Astrocyte (in vitro differentiated cells and primary cell): ENCODE data around the gene UTP11. TPM values are rescaled to one million over a fixed set of nuclear protein-coding genes. Genes with fewer than 3 reads are reported as not detected.
A peak's percentile ranks its signal among the peaks of the same experiment; 100 is the strongest.

ENCODE experiments used
- DNase-seq: peaks from one replicate; pipeline ENCODE4 v3.0.0-alpha.2; 2010; ENCODE audit warnings: low read depth
- FAIRE-seq: peaks from 2 replicates; lab custom pipeline; 2011; peaks lifted over from hg19 to GRCh38; lab: Jason Lieb, UNC
- H2AFZ ChIP-seq: 2 replicates; pipeline ENCODE4 v1.6.0; 2012; ENCODE audit warnings: low read depth, low read length, inconsistent platforms
- H3K27ac ChIP-seq: 2 replicates; pipeline ENCODE4 v1.5.1; 2011; ENCODE audit warnings: low read depth, low read length, inconsistent platforms
- H3K27me3 ChIP-seq: 2 replicates; pipeline ENCODE4 v1.6.0; 2011; ENCODE audit warnings: low read length, inconsistent platforms; ENCODE audit not compliant: insufficient read depth
- H3K36me3 ChIP-seq: 2 replicates; pipeline ENCODE4 v1.5.1; 2011; ENCODE audit warnings: low read length, inconsistent platforms; ENCODE audit not compliant: insufficient read depth
- H3K4me1 ChIP-seq: 2 replicates; pipeline ENCODE4 v1.5.1; 2011; ENCODE audit warnings: low read length, inconsistent platforms; ENCODE audit not compliant: insufficient read depth
- H3K4me2 ChIP-seq: 2 replicates; pipeline ENCODE4 v1.6.0; 2012; ENCODE audit warnings: low read length, inconsistent platforms
- H3K4me3 ChIP-seq: 2 replicates; pipeline ENCODE4 v1.5.1; 2011; ENCODE audit warnings: low read depth, mild to moderate bottlenecking, low read length, inconsistent platforms; ENCODE audit not compliant: insufficient read depth
- H3K79me2 ChIP-seq: 2 replicates; pipeline ENCODE4 v1.6.0; 2012; ENCODE audit warnings: mild to moderate bottlenecking, low read length, inconsistent platforms; ENCODE audit not compliant: insufficient read depth
- H3K9ac ChIP-seq: 2 replicates; pipeline ENCODE4 v1.6.0; 2012; ENCODE audit warnings: mild to moderate bottlenecking, low read length, inconsistent platforms
- H3K9me3 ChIP-seq: 2 replicates; pipeline ENCODE4 v1.5.1; 2012; ENCODE audit warnings: low read depth, mild to moderate bottlenecking, low read length, inconsistent platforms; ENCODE audit not compliant: insufficient read depth
- H4K20me1 ChIP-seq: 2 replicates; pipeline ENCODE4 v1.6.0; 2012; ENCODE audit warnings: low read length, inconsistent platforms; ENCODE audit not compliant: insufficient read depth
- H3K27ac Mint-ChIP-seq: one replicate; pipeline ENCODE4 v1.8.0; 2021; ENCODE audit warnings: mild to moderate bottlenecking, mixed read lengths; ENCODE audit not compliant: unreplicated experiment
- H3K27me3 Mint-ChIP-seq: one replicate; pipeline ENCODE4 v1.8.0; 2021; ENCODE audit warnings: low read depth, mixed read lengths; ENCODE audit not compliant: unreplicated experiment
- H3K36me3 Mint-ChIP-seq: one replicate; pipeline ENCODE4 v1.8.0; 2021; ENCODE audit warnings: low read depth, mixed read lengths; ENCODE audit not compliant: unreplicated experiment
- H3K4me1 Mint-ChIP-seq: one replicate; pipeline ENCODE4 v1.8.0; 2021; ENCODE audit warnings: low read depth, mixed read lengths; ENCODE audit not compliant: unreplicated experiment
- H3K4me3 Mint-ChIP-seq: one replicate; pipeline ENCODE4 v1.8.0; 2021; ENCODE audit warnings: mild to moderate bottlenecking, moderate library complexity, mixed read lengths; ENCODE audit not compliant: unreplicated experiment
- H3K9me3 Mint-ChIP-seq: one replicate; pipeline ENCODE4 v1.8.0; 2021; ENCODE audit warnings: mild to moderate bottlenecking, mixed read lengths; ENCODE audit not compliant: unreplicated experiment
- EZH2 ChIP-seq: IDR thresholded peaks from 2 replicates; pipeline ENCODE4 v1.6.1; 2012; ENCODE audit warnings: mild to moderate bottlenecking, low read length, inconsistent platforms; ENCODE audit not compliant: insufficient read depth
- total RNA-seq: library from RNA; stranded (reverse); gene quantifications from 2 replicates; pipeline ENCODE4 v1.2.1, GENCODE V29; 2021
- TF ChIP-seq, protein P1 (sequence below): IDR thresholded peaks from 2 replicates; pipeline ENCODE4 v1.5.1; 2011; ENCODE audit warnings: low read depth, mild to moderate bottlenecking, inconsistent platforms, low read length, moderate library complexity; ENCODE audit not compliant: insufficient read depth

The UTP11 gene
- total RNA-seq, 1 donor from 2014 or later = 42.6 TPM

- Histone ChIP-seq H3K4me3 (no peak overlapping the region), H3K9ac (no peak overlapping the region), H3K27ac (no peak overlapping the region), H3K4me1 (no peaks in the 10 kb centered on the region), H3K27me3 (no peaks in the 10 kb centered on the region), H3K79me2 (peaks cover 16% of the 10 kb centered on the region), H2AFZ (no peak overlapping the region), H3K36me3 (peaks cover 67% of the 10 kb centered on the region), H3K4me2 (no peak overlapping the region), H3K9me3 (no peaks in the 10 kb centered on the region), H4K20me1 (peaks cover 20% of the 10 kb centered on the region)
- TF ChIP-seq EZH2 = no peak
- TF ChIP-seq, protein P1, sequence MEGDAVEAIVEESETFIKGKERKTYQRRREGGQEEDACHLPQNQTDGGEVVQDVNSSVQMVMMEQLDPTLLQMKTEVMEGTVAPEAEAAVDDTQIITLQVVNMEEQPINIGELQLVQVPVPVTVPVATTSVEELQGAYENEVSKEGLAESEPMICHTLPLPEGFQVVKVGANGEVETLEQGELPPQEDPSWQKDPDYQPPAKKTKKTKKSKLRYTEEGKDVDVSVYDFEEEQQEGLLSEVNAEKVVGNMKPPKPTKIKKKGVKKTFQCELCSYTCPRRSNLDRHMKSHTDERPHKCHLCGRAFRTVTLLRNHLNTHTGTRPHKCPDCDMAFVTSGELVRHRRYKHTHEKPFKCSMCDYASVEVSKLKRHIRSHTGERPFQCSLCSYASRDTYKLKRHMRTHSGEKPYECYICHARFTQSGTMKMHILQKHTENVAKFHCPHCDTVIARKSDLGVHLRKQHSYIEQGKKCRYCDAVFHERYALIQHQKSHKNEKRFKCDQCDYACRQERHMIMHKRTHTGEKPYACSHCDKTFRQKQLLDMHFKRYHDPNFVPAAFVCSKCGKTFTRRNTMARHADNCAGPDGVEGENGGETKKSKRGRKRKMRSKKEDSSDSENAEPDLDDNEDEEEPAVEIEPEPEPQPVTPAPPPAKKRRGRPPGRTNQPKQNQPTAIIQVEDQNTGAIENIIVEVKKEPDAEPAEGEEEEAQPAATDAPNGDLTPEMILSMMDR = no peak
- no peak overlapping the region for H3K4me3 Mint-ChIP-seq
- FAIRE-seq (no peak), DNase-seq (no peak)
- peaks cover 2% of the 10 kb centered on the region for H3K4me1 Mint-ChIP-seq
- H3K36me3 Mint-ChIP-seq = peaks cover 21% of the 10 kb centered on the region
- H3K9me3 Mint-ChIP-seq = no peaks in the 10 kb centered on the region
- H3K27me3 Mint-ChIP-seq = no peaks in the 10 kb centered on the region
- no peak overlapping the region for H3K27ac Mint-ChIP-seq
Observed at GRCh38 chr1:37983546-37983945, 29.0 kb upstream of the UTP11 start.

DNA sequence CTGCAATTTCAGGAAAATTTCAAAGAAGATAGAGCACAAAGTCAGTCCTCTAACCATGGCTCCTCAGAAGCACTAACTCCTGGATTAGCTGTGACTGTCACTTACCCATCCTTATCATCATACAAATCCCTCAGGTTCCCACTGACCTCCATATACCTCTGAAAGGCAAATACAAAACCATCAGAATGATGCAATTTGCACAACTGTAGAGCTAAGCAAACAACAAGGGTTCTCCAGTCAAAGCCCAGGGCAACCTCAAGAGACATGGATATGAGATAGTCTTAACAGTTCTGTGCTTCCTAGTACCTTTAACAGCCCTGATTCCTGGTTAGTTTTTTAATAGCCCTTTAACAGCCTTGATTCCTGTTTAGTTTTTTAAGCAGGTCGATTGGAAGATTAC, 24.9 kb upstream of the UTP11 start:
- peak overlapping the region; percentile 0 for H3K9ac ChIP-seq
- peaks cover 2% of the 10 kb centered on the region for H3K4me1 ChIP-seq
- no peaks in the 10 kb centered on the region for H3K27me3 Mint-ChIP-seq
- H3K36me3 Mint-ChIP-seq = peaks cover 10% of the 10 kb centered on the region
- H3K4me1 Mint-ChIP-seq = peaks cover 5% of the 10 kb centered on the region
- FAIRE-seq (no peak), DNase-seq (no peak)
- peaks cover 32% of the 10 kb centered on the region for H4K20me1 ChIP-seq
- H3K4me3 ChIP-seq = no peak overlapping the region
- no peaks in the 10 kb centered on the region for H3K27me3 ChIP-seq
- peaks cover 33% of the 10 kb centered on the region for H3K36me3 ChIP-seq
- peaks cover 30% of the 10 kb centered on the region for H3K79me2 ChIP-seq
- TF ChIP-seq, protein P1 = no peak
- TF ChIP-seq EZH2 = no peak
- no peak overlapping the region for H2AFZ ChIP-seq
- H3K27ac ChIP-seq = no peak overlapping the region
- H3K4me2 ChIP-seq = peak overlapping the region; percentile 98
- no peaks in the 10 kb centered on the region for H3K9me3 ChIP-seq
- H3K9me3 Mint-ChIP-seq = no peaks in the 10 kb centered on the region
- no peak overlapping the region for H3K27ac Mint-ChIP-seq
- no peak overlapping the region for H3K4me3 Mint-ChIP-seq

DNA sequence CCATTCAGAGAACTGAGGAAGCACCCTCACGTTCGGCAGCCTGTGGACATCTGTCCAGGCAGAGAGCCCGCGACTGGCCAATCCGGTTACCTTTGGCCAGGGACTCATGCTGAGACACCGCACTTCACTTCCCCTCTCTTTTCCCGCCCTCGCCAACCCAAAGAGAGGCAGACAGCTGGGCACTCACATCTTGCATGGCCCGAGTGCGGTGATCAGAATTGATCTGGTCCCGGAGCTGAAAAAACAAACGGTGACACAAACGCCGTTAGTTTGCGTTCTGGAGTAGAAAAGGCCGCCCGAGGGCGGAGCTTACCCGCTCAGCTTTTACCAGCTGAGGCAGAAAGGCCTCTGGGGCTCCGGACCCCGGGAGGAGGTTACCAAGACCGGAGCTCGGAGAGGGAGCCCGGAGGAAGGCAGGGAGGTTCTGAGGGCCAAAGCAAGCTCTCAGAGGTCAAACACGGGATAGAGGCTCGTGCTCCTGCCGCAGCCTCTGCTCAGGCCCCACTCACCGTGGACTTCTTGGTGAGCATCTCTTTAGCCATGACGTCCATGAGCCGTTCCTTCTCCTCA, 23.1 kb upstream of the UTP11 start:
- Histone ChIP-seq H3K36me3 (peaks cover 22% of the 10 kb centered on the region), H3K4me2 (peak overlapping the region; percentile 98), H3K4me1 (peaks cover 2% of the 10 kb centered on the region), H3K27ac (peak overlapping the region; percentile 68), H2AFZ (peak overlapping the region; percentile 61), H3K9me3 (no peaks in the 10 kb centered on the region), H3K4me3 (peak overlapping the region; percentile 98), H3K9ac (peak overlapping the region; percentile 92), H4K20me1 (peaks cover 32% of the 10 kb centered on the region), H3K79me2 (peaks cover 30% of the 10 kb centered on the region), H3K27me3 (no peaks in the 10 kb centered on the region)
- FAIRE-seq (no peak), DNase-seq (peak; percentile 32)
- TF ChIP-seq EZH2 = no peak
- TF ChIP-seq, protein P1 = no peak
- peaks cover 5% of the 10 kb centered on the region for H3K4me1 Mint-ChIP-seq
- H3K27ac Mint-ChIP-seq = peak overlapping the region; percentile 91
- H3K9me3 Mint-ChIP-seq = no peaks in the 10 kb centered on the region
- no peaks in the 10 kb centered on the region for H3K27me3 Mint-ChIP-seq
- H3K36me3 Mint-ChIP-seq = peaks cover 7% of the 10 kb centered on the region
- H3K4me3 Mint-ChIP-seq = peak overlapping the region; percentile 92
